AG10803 (cell line): ENCODE results near the gene PDGFB.

Experiments used
- DNase-seq: peaks from one replicate; pipeline ENCODE4 v3.0.0; 2010; ENCODE audit warnings: low read depth
- H3K4me3 ChIP-seq: 2 replicates; pipeline ENCODE4 v1.5.1; 2011; ENCODE audit warnings: mild to moderate bottlenecking, low read length, control low read depth
- TF ChIP-seq, protein P1 (sequence below): conservative IDR thresholded peaks from 2 replicates; pipeline ENCODE4 v1.5.1; 2011; ENCODE audit warnings: mild to moderate bottlenecking, low read length, control low read depth, inconsistent platforms

PDGFB gene

DNA sequence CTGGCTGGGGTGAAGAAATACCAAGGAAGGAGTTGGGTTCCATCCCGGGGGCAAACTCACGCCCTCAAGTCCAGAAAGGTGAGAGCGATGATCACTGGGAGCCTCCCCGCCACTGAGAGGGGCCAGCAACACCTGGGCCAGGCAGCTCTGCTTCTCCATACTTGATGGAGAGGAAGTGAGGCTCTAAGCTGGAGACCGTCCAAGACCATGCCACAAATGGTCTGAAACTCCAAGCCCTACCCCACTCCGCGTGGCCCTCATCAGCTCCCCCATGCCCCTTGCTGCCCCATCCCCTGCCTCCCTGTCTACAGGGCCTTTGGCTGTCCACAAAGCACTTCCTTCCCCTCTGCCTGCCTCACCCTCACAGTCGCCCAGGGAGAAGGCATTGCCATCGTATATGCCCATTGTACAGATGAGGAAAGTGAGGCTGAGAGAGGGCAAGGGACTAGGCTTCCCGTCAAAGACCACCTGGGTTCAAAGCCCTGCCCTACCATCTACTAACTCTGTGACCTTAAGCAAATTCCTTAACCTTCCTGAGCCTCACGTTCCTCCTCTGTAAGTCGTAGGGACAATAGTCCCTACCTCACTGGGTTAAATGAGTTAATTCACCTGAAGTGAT is 4.4 kb upstream of the PDGFB start:
- TF ChIP-seq, protein P1, sequence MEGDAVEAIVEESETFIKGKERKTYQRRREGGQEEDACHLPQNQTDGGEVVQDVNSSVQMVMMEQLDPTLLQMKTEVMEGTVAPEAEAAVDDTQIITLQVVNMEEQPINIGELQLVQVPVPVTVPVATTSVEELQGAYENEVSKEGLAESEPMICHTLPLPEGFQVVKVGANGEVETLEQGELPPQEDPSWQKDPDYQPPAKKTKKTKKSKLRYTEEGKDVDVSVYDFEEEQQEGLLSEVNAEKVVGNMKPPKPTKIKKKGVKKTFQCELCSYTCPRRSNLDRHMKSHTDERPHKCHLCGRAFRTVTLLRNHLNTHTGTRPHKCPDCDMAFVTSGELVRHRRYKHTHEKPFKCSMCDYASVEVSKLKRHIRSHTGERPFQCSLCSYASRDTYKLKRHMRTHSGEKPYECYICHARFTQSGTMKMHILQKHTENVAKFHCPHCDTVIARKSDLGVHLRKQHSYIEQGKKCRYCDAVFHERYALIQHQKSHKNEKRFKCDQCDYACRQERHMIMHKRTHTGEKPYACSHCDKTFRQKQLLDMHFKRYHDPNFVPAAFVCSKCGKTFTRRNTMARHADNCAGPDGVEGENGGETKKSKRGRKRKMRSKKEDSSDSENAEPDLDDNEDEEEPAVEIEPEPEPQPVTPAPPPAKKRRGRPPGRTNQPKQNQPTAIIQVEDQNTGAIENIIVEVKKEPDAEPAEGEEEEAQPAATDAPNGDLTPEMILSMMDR = no peak
- DNase-seq = no peak

DNA sequence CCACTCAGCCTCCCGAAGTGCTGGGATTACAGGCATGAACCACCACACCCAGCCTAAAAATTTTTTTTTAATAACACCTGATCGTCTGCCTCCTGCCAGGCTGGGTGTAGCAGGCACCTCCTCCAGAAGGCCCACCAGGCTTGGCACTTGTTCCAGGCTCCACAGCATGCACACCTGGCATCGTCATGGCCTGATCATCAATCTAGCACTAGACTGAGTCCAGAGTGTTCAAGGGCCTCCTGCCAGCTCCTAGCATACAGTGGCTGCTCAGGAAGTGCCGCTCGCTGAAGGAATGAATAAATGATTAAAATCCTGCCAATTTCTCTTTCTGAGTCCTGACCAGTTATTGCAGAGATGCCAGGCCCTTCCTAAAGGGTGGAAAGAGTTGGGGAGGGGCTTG is 3.5 kb upstream of the PDGFB start:
- no peak overlapping the region for H3K4me3 ChIP-seq

More for the DNA sequence above, 4.4 kb upstream of the PDGFB start:
- H3K4me3 ChIP-seq = no peak overlapping the region

DNA sequence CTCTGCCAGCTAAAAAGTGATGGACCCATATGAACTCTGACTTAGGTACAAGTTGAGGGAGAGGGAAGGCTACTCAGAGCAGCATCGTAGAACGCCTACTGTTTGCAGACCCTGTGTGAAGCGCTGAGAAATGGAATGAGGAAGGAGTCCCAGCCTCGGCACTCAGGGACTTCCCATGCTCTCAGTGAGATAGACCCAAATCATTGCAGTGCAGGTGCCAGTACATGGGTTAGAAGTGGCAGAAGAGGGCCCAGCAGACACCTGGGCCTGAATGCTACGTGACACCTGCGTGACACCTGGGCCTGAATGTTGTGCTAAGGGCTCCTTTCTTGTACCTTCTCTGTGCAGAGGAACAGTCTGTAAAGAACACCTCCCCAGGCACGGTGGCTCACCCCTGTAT is 2.6 kb upstream of the PDGFB start:
- TF ChIP-seq, protein P1 = no peak
- no peak overlapping the region for H3K4me3 ChIP-seq
- no peak for DNase-seq

More for the DNA sequence above, 3.5 kb upstream of the PDGFB start:
- no peak for DNase-seq
- TF ChIP-seq, protein P1 = no peak

DNA sequence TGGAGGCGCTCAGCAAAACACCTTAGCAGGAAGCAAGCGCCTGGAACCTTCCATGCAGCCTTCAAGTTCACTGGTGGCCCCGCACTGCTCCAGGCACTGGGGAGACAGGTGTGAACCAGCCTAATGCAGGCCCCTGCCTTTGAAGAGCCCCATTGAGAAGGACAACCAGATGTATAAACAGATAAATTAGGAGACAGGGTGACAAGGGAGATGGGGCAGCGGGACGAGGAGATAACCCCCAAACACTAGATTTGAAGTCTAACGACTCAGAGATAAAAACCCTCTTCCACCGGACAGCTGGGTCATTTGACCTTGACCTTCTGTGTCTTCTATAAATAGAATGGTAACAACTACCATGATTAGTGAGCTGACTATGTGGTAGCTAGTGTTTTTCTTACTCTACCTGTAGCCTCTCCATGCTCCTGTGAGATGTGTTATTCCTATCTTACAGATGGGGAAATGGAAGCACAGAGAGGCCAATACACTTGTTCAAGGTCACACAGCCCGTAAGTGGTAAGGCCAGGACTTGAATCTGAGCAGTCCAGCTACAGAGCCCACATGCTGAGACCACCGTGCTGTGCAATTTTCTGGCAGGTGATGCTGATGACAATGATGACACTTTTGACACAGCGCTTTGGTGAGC is 2.0 kb upstream of the PDGFB start:
- no peak for DNase-seq
- no peak overlapping the region for H3K4me3 ChIP-seq
- TF ChIP-seq, protein P1 = no peak

DNA sequence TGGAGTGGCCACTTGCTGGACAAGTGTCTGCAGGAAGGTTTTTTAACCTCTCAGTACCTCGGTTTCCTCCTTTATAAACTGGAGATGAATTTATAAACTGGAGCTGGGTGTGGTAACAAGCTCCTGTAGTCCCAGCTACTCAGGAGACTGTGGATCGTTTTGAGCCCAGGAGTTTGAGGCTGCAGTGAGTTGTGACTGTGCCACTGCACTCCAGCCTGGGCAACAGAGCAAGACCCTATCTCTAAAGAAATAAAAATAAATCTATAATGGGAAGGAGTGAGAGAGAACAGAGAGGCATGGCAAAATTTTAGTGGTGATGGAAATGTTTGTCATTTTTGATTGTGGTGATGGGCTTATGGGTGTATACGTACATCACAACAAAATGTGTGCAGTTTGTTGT is 1.4 kb upstream of the PDGFB start:
- H3K4me3 ChIP-seq = no peak overlapping the region
- TF ChIP-seq, protein P1 = no peak
- DNase-seq = no peak

DNA sequence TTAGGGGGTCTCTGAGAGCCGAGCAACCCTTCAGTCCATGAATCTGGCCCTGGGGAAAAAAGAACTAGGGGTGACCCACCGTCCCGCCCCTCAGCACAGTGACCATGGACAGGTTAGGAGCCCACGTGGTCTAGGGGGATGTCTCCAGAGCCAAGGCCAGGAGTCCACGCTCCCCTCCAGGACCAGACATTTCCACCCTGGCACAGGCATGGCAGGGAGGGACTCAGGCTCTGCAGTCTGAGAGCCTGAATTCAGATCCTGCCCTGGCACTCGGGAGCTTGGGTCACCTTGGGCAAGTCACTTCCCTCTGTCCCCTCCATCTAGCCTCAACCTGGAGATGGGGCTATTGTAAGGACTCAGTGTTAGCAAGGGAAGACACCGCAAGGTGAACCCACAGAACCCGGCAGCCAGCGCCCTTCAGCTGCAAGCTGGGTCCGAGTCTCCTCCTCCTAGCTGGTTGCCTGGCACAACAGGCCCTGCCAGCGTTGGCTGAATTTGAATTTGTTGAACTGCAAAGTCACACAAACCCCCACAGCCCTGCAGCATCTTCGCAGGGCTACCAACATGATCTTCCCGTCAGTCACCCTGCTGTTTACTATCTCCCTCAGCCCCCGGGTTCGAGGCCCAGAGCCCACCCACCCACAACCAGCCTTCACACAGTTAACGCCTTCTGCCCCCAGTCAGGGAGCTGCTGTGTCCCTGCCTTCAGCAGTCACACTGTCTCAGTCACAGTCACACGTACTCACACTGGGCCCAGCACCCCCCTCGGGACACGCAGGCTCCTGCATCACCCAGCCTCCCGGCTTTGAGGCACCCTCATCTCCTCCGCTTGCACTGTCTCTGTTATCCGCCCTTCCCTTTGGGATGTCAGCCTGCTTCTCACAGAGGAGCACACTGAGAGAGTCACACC is 603 bp upstream of the PDGFB start:
- DNase-seq = no peak
- H3K4me3 ChIP-seq = no peak overlapping the region
- TF ChIP-seq, protein P1 = no peak

DNA sequence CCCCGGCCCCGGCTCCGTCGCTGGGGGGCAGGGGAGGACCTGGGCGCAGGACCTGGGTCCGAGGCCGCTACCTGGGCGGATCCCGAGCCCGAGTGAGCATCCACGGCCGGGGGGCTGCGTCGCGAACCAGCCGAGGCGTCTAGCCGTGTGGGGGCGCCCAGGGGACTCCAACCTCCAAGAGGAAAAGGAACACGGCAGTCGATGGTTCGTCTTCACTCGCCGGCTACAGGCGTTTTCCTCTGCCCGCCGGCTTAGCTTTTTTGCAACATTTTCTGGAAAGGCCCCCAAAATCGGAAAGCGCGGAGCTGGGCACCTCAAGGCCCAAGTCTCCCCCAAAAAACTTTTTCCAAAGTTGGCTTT is 666 bp downstream of the PDGFB start:
- TF ChIP-seq, protein P1 = no peak
- DNase-seq = no peak
- peak overlapping the region; percentile 22 for H3K4me3 ChIP-seq
